Femur (tissue), 1 donor: ENCODE results near the gene AKAP1.
A peak's percentile ranks its signal among the peaks of the same experiment; 100 is the strongest.
"Not testable (repeated sequence)": the region's sequence is repeated elsewhere in the genome, so short reads cannot be mapped to it uniquely, and the experiment has no call there.

ENCODE experiments used
- DNase-seq: peaks from one replicate; pipeline ENCODE4 v3.0.0-alpha.2; 2017

Gene AKAP1

GRCh38 chr17:57078274-57078673 lies 6.8 kb upstream of the AKAP1 start:
- DNase-seq, result no peak

- DNase-seq, result no peak
These were observed 4.3 kb upstream of the AKAP1 start for GRCh38 chr17:57080718-57081117.

GRCh38 chr17:57082441-57082840 lies 2.6 kb upstream of the AKAP1 start:
- DNase-seq, result no peak

- no peak for DNase-seq
These were observed 665 bp upstream of the AKAP1 start for GRCh38 chr17:57084361-57084801.

GRCh38 chr17:57085448-57086068 lies 512 bp downstream of the AKAP1 start:
- DNase-seq, result peak; percentile 70

- no peak for DNase-seq
These were observed 1.3 kb downstream of the AKAP1 start for GRCh38 chr17:57086069-57086930.

GRCh38 chr17:57088298-57088697 lies 3.3 kb downstream of the AKAP1 start:
- no peak for DNase-seq

GRCh38 chr17:57089391-57089790 lies 4.3 kb downstream of the AKAP1 start:
- DNase-seq, result no peak

- DNase-seq, result no peak
These were observed 5.6 kb downstream of the AKAP1 start for GRCh38 chr17:57090560-57091185.

GRCh38 chr17:57091186-57091618 lies 6.2 kb downstream of the AKAP1 start:
- DNase-seq, result peak; percentile 35

- no peak for DNase-seq
These were observed 7.1 kb downstream of the AKAP1 start for GRCh38 chr17:57092171-57092570.

GRCh38 chr17:57092779-57093178 lies 7.7 kb downstream of the AKAP1 start:
- no peak for DNase-seq

GRCh38 chr17:57096472-57097202 lies 11.6 kb downstream of the AKAP1 start:
- no peak for DNase-seq

- DNase-seq, result peak; percentile 59
These were observed 12.9 kb downstream of the AKAP1 start for GRCh38 chr17:57097832-57098421.

- no peak for DNase-seq
These were observed 14.1 kb downstream of the AKAP1 start for GRCh38 chr17:57099165-57099564.

GRCh38 chr17:57102122-57102521 lies 17.1 kb downstream of the AKAP1 start:
- no peak for DNase-seq

GRCh38 chr17:57102660-57103059 lies 17.6 kb downstream of the AKAP1 start:
- not testable (repeated sequence) for DNase-seq

GRCh38 chr17:57104461-57105175 lies 19.6 kb downstream of the AKAP1 start:
- DNase-seq, result no peak

GRCh38 chr17:57105591-57105990 lies 20.5 kb downstream of the AKAP1 start:
- DNase-seq, result no peak

- DNase-seq, result peak; percentile 50
These were observed 21.2 kb downstream of the AKAP1 start for GRCh38 chr17:57106107-57106835.

GRCh38 chr17:57106836-57107497 lies 21.9 kb downstream of the AKAP1 start:
- no peak for DNase-seq
